OCI-LY7 (cell line): ENCODE results near the gene DGKD.

Experiments used
- EZH2phosphoT487 ChIP-seq: fragments of 200-600 bp; sonication (generic); IDR thresholded peaks from 2 replicates; pipeline ENCODE4 v1.6.1; 2018; ENCODE audit warnings: low read depth, borderline replicate concordance, mild to moderate bottlenecking, mixed run types, antibody characterized with exemption, low read length, moderate library complexity, mixed read lengths
- TF ChIP-seq, protein P1 (sequence below): fragments of 200-600 bp; sonication (generic); conservative IDR thresholded peaks from 2 replicates; pipeline ENCODE4 v1.5.1; 2014; ENCODE audit warnings: mild to moderate bottlenecking, antibody characterized with exemption, low read length, moderate library complexity, mixed read lengths

DNA sequence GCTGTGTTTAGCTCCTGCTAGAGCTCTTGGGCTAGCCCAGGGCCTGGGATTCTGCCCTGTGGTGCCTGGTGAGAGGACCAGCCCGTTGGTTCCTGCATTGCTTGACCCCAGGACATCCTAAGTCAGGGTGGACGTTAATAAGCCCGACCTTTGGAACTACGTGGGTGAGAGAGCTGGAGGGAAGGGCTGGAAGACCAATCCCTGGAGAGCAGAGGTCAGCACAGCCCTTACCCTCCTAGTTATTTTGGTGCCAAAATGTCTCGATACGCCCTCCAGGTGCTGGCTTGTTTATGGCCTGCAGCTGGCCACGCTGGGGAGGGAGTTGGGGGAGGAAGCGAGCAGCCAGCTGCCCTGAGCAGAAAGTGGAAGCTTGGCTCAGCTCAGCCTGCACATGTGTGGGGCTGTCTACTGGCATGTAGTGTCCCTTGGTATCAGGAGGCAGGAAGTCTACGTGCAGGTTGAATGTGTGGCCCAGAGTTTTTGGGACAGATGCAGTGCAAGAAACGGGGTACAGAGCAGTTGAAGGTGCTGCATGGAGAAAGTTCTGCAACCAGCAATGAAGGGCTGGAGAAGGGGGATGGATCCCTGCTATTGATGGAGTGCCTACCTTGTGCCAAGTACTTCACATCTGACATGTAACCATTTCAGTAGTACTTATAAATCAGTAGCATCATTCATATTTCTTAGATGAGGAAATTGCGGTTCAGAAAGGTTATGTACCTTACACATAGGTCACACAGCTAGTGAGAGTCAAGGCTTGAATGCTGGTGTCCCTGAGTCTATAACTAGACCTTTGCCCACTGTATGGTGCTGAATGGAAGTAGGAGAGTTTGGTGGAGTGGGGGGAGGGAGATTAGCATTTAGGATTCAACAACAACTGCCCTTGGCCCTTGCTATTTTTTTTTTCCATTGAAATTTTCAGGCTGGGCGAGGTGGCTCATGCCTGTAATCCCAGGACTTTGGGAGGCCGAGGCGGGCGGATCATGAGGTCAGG is 5.0 kb upstream of the DGKD start:
- TF ChIP-seq, protein P1, sequence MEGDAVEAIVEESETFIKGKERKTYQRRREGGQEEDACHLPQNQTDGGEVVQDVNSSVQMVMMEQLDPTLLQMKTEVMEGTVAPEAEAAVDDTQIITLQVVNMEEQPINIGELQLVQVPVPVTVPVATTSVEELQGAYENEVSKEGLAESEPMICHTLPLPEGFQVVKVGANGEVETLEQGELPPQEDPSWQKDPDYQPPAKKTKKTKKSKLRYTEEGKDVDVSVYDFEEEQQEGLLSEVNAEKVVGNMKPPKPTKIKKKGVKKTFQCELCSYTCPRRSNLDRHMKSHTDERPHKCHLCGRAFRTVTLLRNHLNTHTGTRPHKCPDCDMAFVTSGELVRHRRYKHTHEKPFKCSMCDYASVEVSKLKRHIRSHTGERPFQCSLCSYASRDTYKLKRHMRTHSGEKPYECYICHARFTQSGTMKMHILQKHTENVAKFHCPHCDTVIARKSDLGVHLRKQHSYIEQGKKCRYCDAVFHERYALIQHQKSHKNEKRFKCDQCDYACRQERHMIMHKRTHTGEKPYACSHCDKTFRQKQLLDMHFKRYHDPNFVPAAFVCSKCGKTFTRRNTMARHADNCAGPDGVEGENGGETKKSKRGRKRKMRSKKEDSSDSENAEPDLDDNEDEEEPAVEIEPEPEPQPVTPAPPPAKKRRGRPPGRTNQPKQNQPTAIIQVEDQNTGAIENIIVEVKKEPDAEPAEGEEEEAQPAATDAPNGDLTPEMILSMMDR: no peak
- TF ChIP-seq EZH2phosphoT487: no peak
